HK-2 (cell line): ENCODE measurements around the gene GALK1.

ENCODE experiments used
- DNase-seq: peaks from one replicate; pipeline ENCODE4 v3.0.0-alpha.2; 2018; ENCODE audit not compliant: unreplicated experiment

Gene GALK1

GRCh38 chr17:75749545-75750389, 15.2 kb downstream of the GALK1 start:
- peak; percentile 87 for DNase-seq

- no peak for DNase-seq
Observed at GRCh38 chr17:75748706-75749105, 16.3 kb downstream of the GALK1 start.

- no peak for DNase-seq
Observed at GRCh38 chr17:75743625-75744206, 21.3 kb downstream of the GALK1 start.

GRCh38 chr17:75742337-75742736, 22.7 kb downstream of the GALK1 start:
- no peak for DNase-seq

- no peak for DNase-seq
Observed at GRCh38 chr17:75740631-75741077, 24.3 kb downstream of the GALK1 start.

GRCh38 chr17:75740215-75740614, 24.8 kb downstream of the GALK1 start:
- no peak for DNase-seq

GRCh38 chr17:75739801-75740200, 25.2 kb downstream of the GALK1 start:
- no peak for DNase-seq

- DNase-seq = no peak
Observed at GRCh38 chr17:75739174-75739573, 25.8 kb downstream of the GALK1 start.

- DNase-seq = peak; percentile 60
Observed at GRCh38 chr17:75738218-75738802, 26.7 kb downstream of the GALK1 start.

GRCh38 chr17:75737133-75737962, 27.6 kb downstream of the GALK1 start:
- DNase-seq = no peak

GRCh38 chr17:75736173-75736835, 28.7 kb downstream of the GALK1 start:
- DNase-seq = no peak

- no peak for DNase-seq
Observed at GRCh38 chr17:75734674-75735294, 30.2 kb downstream of the GALK1 start.

- DNase-seq = no peak
Observed at GRCh38 chr17:75733471-75733870, 31.5 kb downstream of the GALK1 start.

GRCh38 chr17:75731716-75732498, 33.1 kb downstream of the GALK1 start:
- DNase-seq = no peak

GRCh38 chr17:75731086-75731715, 33.8 kb downstream of the GALK1 start:
- no peak for DNase-seq

- no peak for DNase-seq
Observed at GRCh38 chr17:75730065-75730464, 34.9 kb downstream of the GALK1 start.

GRCh38 chr17:75729351-75729750, 35.6 kb downstream of the GALK1 start:
- DNase-seq = no peak

GRCh38 chr17:75727391-75727790, 37.6 kb downstream of the GALK1 start:
- DNase-seq = no peak

- no peak for DNase-seq
Observed at GRCh38 chr17:75725504-75725903, 39.5 kb downstream of the GALK1 start.
